Lower lobe of right lung (tissue), 2 donors: Measurements from ENCODE around the gene IL17RD. TPM values are rescaled to one million over a fixed set of nuclear protein-coding genes. Genes with fewer than 3 reads are reported as not detected.

Source experiments
- ATAC-seq, 2 donors: fragments of 200-7000 bp; cut with Tn5 transposase; one replicate each; pipeline ENCODE4 v1.9.1; 2020 to 2022; ENCODE audit warnings: mild to moderate bottlenecking in 2 of 2, moderate library complexity in 2 of 2
- DNase-seq: peaks from one replicate; pipeline ENCODE4 v3.0.0-alpha.2; 2020
- H3K27ac ChIP-seq: fragments of 200-600 bp; one replicate; pipeline ENCODE4 v1.8.0; 2022
- H3K27me3 ChIP-seq: fragments of 200-600 bp; one replicate; pipeline ENCODE4 v1.8.0; 2022; ENCODE audit warnings: low read depth
- H3K36me3 ChIP-seq: fragments of 200-600 bp; one replicate; pipeline ENCODE4 v1.8.0; 2022; ENCODE audit warnings: mild to moderate bottlenecking
- H3K4me1 ChIP-seq: fragments of 200-600 bp; one replicate; pipeline ENCODE4 v1.8.0; 2022
- H3K4me3 ChIP-seq: fragments of 200-600 bp; one replicate; pipeline ENCODE4 v1.8.0; 2022; ENCODE audit warnings: mild to moderate bottlenecking
- H3K9me3 ChIP-seq: fragments of 200-600 bp; one replicate; pipeline ENCODE4 v1.8.0; 2022
- CTCF ChIP-seq: fragments of 200-600 bp; IDR thresholded peaks from one replicate; pipeline ENCODE4 v1.8.0; 2022; ENCODE audit warnings: antibody characterized with exemption, mild to moderate bottlenecking
- intact Hi-C: fragments of 100-400 bp; cut with DNase I; formaldehyde crosslinking; loops from one replicate; pipeline ENCODE4 v1.11.0; 2022
- total RNA-seq: library from RNA; stranded (reverse); fragmentation: NEBNext Ultra II Directional; extraction: Animal tissue kit (Norgen Biotek cat#: 25700); gene quantifications from one replicate; pipeline ENCODE4 v1.2.1, GENCODE V29; 2021
- donor health status: DM: no; HTN: yes; CAD: no; lungs with severe emphysema.

The IL17RD gene
- total RNA-seq, 1 donor from 2014 or later, result 2.4 TPM

- Histone ChIP-seq H3K4me1 (peaks cover 9% of the 10 kb centered on the region), H3K36me3 (no peaks in the 10 kb centered on the region), H3K9me3 (no peaks in the 10 kb centered on the region), H3K4me3 (peak overlapping the region; percentile 89), H3K27me3 (peaks cover 9% of the 10 kb centered on the region), H3K27ac (no peak overlapping the region)
- intact Hi-C loops, result no loop called here
- TF ChIP-seq CTCF, result no peak
- ATAC-seq, result peak; percentile 12 to 31
- peak; percentile 56 for DNase-seq
These were observed 85.7 kb downstream of the IL17RD start for GRCh38 chr3:57079474-57079831.

GRCh38 chr3:57078635-57079473 is 86.3 kb downstream of the IL17RD start:
- peaks cover 9% of the 10 kb centered on the region for H3K4me1 ChIP-seq
- no peaks in the 10 kb centered on the region for H3K36me3 ChIP-seq
- peak overlapping the region; percentile 89 for H3K4me3 ChIP-seq
- TF ChIP-seq CTCF, result no peak
- DNase-seq, result peak; percentile 60
- intact Hi-C loops, result no loop called here
- no peak overlapping the region for H3K27ac ChIP-seq
- peaks cover 9% of the 10 kb centered on the region for H3K27me3 ChIP-seq
- no peaks in the 10 kb centered on the region for H3K9me3 ChIP-seq
- ATAC-seq, result peak; percentile 80 to 89

GRCh38 chr3:57078344-57078634 is 86.9 kb downstream of the IL17RD start:
- Histone ChIP-seq H3K36me3 (no peaks in the 10 kb centered on the region), H3K4me3 (peak overlapping the region; percentile 89), H3K27me3 (peaks cover 9% of the 10 kb centered on the region), H3K4me1 (peaks cover 9% of the 10 kb centered on the region), H3K9me3 (no peaks in the 10 kb centered on the region), H3K27ac (no peak overlapping the region)
- ATAC-seq (peak; percentile 69 to 70), DNase-seq (peak; percentile 60)
- no peak for TF ChIP-seq CTCF
- intact Hi-C loops, result no loop called here

GRCh38 chr3:57077630-57078343 is 87.4 kb downstream of the IL17RD start:
- Histone ChIP-seq H3K9me3 (no peaks in the 10 kb centered on the region), H3K4me3 (peak overlapping the region; percentile 89), H3K4me1 (peaks cover 9% of the 10 kb centered on the region), H3K36me3 (no peaks in the 10 kb centered on the region), H3K27ac (no peak overlapping the region), H3K27me3 (peaks cover 9% of the 10 kb centered on the region)
- TF ChIP-seq CTCF, result no peak
- intact Hi-C loops, result no loop called here
- no peak for ATAC-seq
- DNase-seq, result no peak

GRCh38 chr3:57076422-57076951 is 88.7 kb downstream of the IL17RD start:
- ATAC-seq (no peak), DNase-seq (no peak)
- TF ChIP-seq CTCF, result no peak
- H3K36me3 ChIP-seq, result no peaks in the 10 kb centered on the region
- H3K27ac ChIP-seq, result no peak overlapping the region
- H3K27me3 ChIP-seq, result peaks cover 9% of the 10 kb centered on the region
- intact Hi-C loops, result no loop called here
- no peak overlapping the region for H3K4me3 ChIP-seq
- H3K4me1 ChIP-seq, result peaks cover 9% of the 10 kb centered on the region
- no peaks in the 10 kb centered on the region for H3K9me3 ChIP-seq
